Measurements from ENCODE around the gene PLD6.

- TF ChIP-seq CTCF (IDR thresholded peaks at IDR 0.05) (no peak), EP300 (IDR thresholded peaks at IDR 0.05) (no peak)
Measured at GRCh38 chr17:17224137-17224536, 18.0 kb upstream of the PLD6 start.

Data from tibial nerve (tissue), 4 donors.